ENCODE data around the gene ZFP82.

DNA sequence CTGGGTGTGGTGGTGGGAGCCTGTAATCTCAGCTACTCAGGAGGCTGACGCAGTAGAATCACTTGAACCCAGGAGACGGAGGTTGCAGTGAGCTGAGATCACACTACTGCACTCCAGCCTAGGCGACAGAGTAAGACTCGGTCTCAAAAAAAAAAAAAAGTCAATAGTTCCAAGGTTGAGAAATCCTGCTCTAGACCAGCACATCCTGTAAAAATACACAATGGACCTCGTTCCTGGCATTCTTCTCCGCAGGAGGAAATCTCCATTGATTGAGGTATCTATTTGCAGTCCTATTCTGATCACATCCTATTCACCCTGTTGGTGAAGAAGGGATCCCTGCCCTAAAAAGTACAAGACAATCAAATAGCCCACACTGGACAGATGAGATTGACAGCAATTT lies 54.6 kb downstream of the ZFP82 start:
- TF ChIP-seq, protein P1, sequence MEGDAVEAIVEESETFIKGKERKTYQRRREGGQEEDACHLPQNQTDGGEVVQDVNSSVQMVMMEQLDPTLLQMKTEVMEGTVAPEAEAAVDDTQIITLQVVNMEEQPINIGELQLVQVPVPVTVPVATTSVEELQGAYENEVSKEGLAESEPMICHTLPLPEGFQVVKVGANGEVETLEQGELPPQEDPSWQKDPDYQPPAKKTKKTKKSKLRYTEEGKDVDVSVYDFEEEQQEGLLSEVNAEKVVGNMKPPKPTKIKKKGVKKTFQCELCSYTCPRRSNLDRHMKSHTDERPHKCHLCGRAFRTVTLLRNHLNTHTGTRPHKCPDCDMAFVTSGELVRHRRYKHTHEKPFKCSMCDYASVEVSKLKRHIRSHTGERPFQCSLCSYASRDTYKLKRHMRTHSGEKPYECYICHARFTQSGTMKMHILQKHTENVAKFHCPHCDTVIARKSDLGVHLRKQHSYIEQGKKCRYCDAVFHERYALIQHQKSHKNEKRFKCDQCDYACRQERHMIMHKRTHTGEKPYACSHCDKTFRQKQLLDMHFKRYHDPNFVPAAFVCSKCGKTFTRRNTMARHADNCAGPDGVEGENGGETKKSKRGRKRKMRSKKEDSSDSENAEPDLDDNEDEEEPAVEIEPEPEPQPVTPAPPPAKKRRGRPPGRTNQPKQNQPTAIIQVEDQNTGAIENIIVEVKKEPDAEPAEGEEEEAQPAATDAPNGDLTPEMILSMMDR (IDR thresholded peaks at IDR 0.05; ENCODE audit: low read depth, low read length), result no peak
- no peak for TF ChIP-seq EZH2phosphoT487 (IDR thresholded peaks at IDR 0.05; ENCODE audit: low read depth)
